Endothelial cell (in vitro differentiated cells): Measurements from ENCODE around the gene EID1. TPM values are rescaled to one million over a fixed set of nuclear protein-coding genes. Genes with fewer than 3 reads are reported as not detected.

Experiments
- DNase-seq: peaks from one replicate; pipeline ENCODE4 v3.0.0; 2021; ENCODE audit warnings: low spot score
- H3K27ac Mint-ChIP-seq: one replicate; pipeline ENCODE4 v1.8.0; 2021; ENCODE audit warnings: mixed read lengths, inconsistent platforms; ENCODE audit not compliant: unreplicated experiment
- H3K27me3 Mint-ChIP-seq: one replicate; pipeline ENCODE4 v1.8.0; 2021; ENCODE audit warnings: mild to moderate bottlenecking, moderate library complexity, mixed read lengths, inconsistent platforms; ENCODE audit not compliant: unreplicated experiment
- H3K36me3 Mint-ChIP-seq: one replicate; pipeline ENCODE4 v1.8.0; 2021; ENCODE audit warnings: mild to moderate bottlenecking, low read depth, mixed read lengths, inconsistent platforms; ENCODE audit not compliant: unreplicated experiment
- H3K4me1 Mint-ChIP-seq: one replicate; pipeline ENCODE4 v1.8.0; 2021; ENCODE audit warnings: mild to moderate bottlenecking, mixed read lengths, inconsistent platforms; ENCODE audit not compliant: unreplicated experiment
- H3K4me3 Mint-ChIP-seq: one replicate; pipeline ENCODE4 v1.8.0; 2021; ENCODE audit warnings: mild to moderate bottlenecking, mixed read lengths, inconsistent platforms; ENCODE audit not compliant: unreplicated experiment
- H3K9me3 Mint-ChIP-seq: one replicate; pipeline ENCODE4 v1.8.0; 2021; ENCODE audit warnings: mixed read lengths, inconsistent platforms; ENCODE audit not compliant: unreplicated experiment
- total RNA-seq: library from RNA; stranded (reverse); fragmentation: NEBNext Ultra II Directional; extraction: Animal tissue kit (Norgen Biotek cat#: 25700); gene quantifications from one replicate; pipeline ENCODE4 v1.2.1, GENCODE V29; 2021; ENCODE audit not compliant: unreplicated experiment
- TF ChIP-seq, protein P1 (sequence below): fragments of 200-600 bp; sonication (generic); IDR thresholded peaks from one replicate; pipeline ENCODE4 v1.5.0; 2021; ENCODE audit warnings: antibody characterized with exemption; ENCODE audit not compliant: unreplicated experiment

The EID1 gene
- total RNA-seq, 1 donor from 2014 or later = 126 TPM

DNA sequence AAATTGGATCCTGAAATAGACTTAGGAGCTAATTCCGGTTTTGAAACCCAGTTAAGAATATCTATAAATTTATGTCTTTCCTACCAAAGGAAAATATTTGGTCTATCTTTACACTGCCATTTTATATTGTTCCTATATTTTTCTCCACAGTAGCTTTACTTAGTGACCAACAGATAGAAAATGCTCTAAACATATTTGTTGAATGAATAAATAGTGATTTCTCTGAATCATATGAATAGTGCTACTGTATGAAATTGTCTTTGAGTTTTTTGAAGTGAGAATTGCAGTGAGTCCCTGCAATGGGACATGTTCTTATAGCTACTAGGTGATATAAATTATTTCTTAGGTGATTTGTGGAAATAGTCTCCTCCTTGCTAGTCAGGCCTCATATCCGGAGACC is 18.5 kb upstream of the EID1 start:
- peaks cover 5% of the 10 kb centered on the region for H3K4me1 Mint-ChIP-seq
- no peak overlapping the region for H3K4me3 Mint-ChIP-seq

DNA sequence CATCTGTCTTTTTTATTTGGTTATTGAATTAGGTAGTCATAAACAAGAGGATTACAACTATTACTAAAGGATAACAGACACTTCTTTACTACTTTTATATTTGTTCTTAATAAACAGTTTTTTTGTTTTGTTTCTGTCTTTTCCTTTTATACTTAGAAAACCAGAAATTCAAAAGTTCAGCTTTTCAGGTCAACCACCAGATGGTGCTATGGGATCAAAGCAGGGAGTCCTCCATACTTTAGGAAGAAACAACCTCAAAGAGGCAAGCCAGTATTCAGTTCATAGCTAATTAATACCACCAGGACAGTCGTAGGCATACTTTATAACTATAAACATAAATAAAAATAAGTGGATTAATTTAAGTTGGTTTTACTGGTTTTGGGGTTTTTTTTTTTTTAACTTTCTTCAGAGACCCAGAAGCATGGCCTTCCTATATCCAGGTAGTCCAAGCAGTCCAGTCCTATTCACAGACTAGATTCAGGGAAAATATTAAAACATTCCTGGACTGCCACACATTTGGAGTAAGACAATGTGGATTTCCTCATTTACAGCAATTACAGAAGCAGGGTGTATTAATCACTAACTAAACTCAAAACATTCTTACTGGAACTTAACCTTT is 16.0 kb upstream of the EID1 start:
- Mint-ChIP-seq H3K27me3 (peaks cover 3% of the 10 kb centered on the region), H3K27ac (no peak overlapping the region), H3K4me1 (peaks cover 5% of the 10 kb centered on the region), H3K36me3 (peaks cover 11% of the 10 kb centered on the region), H3K4me3 (no peak overlapping the region), H3K9me3 (no peaks in the 10 kb centered on the region)
- DNase-seq = peak; percentile 54
- TF ChIP-seq, protein P1, sequence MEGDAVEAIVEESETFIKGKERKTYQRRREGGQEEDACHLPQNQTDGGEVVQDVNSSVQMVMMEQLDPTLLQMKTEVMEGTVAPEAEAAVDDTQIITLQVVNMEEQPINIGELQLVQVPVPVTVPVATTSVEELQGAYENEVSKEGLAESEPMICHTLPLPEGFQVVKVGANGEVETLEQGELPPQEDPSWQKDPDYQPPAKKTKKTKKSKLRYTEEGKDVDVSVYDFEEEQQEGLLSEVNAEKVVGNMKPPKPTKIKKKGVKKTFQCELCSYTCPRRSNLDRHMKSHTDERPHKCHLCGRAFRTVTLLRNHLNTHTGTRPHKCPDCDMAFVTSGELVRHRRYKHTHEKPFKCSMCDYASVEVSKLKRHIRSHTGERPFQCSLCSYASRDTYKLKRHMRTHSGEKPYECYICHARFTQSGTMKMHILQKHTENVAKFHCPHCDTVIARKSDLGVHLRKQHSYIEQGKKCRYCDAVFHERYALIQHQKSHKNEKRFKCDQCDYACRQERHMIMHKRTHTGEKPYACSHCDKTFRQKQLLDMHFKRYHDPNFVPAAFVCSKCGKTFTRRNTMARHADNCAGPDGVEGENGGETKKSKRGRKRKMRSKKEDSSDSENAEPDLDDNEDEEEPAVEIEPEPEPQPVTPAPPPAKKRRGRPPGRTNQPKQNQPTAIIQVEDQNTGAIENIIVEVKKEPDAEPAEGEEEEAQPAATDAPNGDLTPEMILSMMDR = peak; percentile 78

More for the DNA sequence above, 18.5 kb upstream of the EID1 start:
- DNase-seq = no peak
- Mint-ChIP-seq H3K27me3 (peaks cover 3% of the 10 kb centered on the region), H3K36me3 (peaks cover 4% of the 10 kb centered on the region), H3K9me3 (no peaks in the 10 kb centered on the region), H3K27ac (no peak overlapping the region)
- TF ChIP-seq, protein P1 = no peak

DNA sequence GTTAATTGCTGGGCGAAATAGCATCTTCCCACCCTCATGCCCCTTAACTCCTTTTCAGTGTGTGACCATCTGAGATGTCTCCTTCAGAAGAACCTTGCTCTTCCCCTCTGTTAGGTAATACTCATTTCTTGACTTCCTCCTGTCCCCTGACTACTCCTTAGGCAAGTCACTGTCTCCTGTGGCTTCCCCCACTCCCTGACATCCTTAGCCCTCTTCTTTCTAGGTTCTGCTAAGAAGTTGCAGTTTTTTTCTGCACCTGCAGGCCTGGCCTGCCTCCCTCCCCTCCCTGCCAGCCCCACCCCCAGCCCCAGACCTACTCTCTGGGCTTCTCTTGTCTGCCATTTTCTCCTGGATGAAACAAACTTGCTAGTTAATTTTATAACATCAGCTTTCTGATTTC is 15.2 kb upstream of the EID1 start:
- no peak overlapping the region for H3K27ac Mint-ChIP-seq
- H3K27me3 Mint-ChIP-seq = peaks cover 3% of the 10 kb centered on the region
- DNase-seq = no peak
- H3K4me1 Mint-ChIP-seq = peaks cover 5% of the 10 kb centered on the region
- H3K4me3 Mint-ChIP-seq = no peak overlapping the region
- H3K9me3 Mint-ChIP-seq = no peaks in the 10 kb centered on the region
- peaks cover 11% of the 10 kb centered on the region for H3K36me3 Mint-ChIP-seq
- TF ChIP-seq, protein P1 = no peak

DNA sequence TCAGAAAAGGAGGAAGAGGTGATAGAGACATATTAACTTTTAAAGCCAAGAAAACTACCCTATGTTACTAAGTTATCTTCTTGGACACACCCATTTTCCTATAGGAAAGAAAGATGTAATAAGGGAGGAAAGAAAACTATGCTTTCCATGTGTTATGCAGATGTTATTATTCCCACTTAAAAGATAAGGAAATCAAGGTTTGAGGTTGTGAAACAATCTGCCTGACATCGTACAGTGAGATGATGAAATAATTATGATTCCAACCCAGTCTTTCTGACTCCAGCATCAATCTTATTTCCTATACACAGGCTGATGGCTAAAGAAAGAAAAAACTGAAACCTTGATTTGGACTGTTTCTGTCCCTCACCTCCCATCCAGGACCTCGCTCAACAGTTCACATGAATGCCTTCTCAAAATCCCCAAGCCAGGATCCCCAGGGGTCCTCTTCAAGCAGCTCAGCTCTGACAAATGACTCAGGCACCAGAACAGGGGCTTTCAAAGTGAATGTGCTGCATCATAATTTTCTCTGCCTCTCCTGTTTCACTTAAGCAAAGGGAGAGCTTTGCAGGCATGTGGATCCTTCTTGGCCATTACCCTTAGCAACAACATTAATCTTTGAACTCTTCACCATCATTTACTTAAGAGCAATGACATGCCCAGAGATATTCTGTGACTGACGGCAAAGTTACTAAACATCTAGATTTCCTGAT is 12.4 kb upstream of the EID1 start:
- no peak for DNase-seq
- peaks cover 5% of the 10 kb centered on the region for H3K4me1 Mint-ChIP-seq
- H3K4me3 Mint-ChIP-seq = peak overlapping the region; percentile 16
- H3K9me3 Mint-ChIP-seq = no peaks in the 10 kb centered on the region
- peaks cover 11% of the 10 kb centered on the region for H3K36me3 Mint-ChIP-seq
- no peak overlapping the region for H3K27ac Mint-ChIP-seq
- H3K27me3 Mint-ChIP-seq = peaks cover 3% of the 10 kb centered on the region
- TF ChIP-seq, protein P1 = no peak

DNA sequence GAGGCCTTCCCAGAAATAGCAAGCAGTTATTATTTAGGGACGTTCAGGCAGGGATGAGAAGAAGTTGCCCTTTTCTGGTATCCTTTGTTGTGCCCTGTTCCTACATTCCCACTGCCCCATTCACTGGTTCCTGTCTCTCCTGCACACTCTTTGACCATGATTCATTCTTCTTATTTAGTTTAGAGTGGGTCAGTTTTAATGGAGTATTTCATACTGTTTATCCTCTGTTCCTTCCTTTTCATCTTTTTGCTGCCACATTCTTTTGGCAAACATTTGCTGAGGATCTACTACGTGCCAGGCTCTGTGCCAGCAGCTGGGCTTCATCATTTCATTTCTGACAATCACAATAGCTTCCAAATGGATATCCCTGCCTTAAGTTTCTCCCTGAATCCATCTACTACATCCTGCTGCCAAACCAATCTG is 11.8 kb upstream of the EID1 start:
- H3K4me3 Mint-ChIP-seq = no peak overlapping the region

More for the DNA sequence above, 11.8 kb upstream of the EID1 start:
- no peaks in the 10 kb centered on the region for H3K9me3 Mint-ChIP-seq
- H3K27ac Mint-ChIP-seq = no peak overlapping the region
- no peak for DNase-seq
- peaks cover 3% of the 10 kb centered on the region for H3K27me3 Mint-ChIP-seq
- TF ChIP-seq, protein P1 = no peak
- H3K4me1 Mint-ChIP-seq = peaks cover 5% of the 10 kb centered on the region
- peaks cover 11% of the 10 kb centered on the region for H3K36me3 Mint-ChIP-seq
